DOHH2 (cell line): ENCODE data around the gene KRTAP12-4.

Experiments used
- CTCF ChIP-seq: fragments of 200-600 bp; sonication (generic); IDR thresholded peaks from one replicate; pipeline ENCODE4 v1.5.1; 2014; ENCODE audit warnings: antibody characterized with exemption, mild to moderate bottlenecking, low read depth, low read length; ENCODE audit not compliant: poor library complexity, severe bottlenecking
- EZH2phosphoT487 ChIP-seq: fragments of 200-600 bp; sonication (generic); IDR thresholded peaks from 2 replicates; pipeline ENCODE4 v1.6.1; 2017; ENCODE audit warnings: borderline replicate concordance, mild to moderate bottlenecking, antibody characterized with exemption, low read length, moderate library complexity, mixed read lengths

GRCh38 chr21:44614161-44614631, 40.3 kb downstream of the KRTAP12-4 start:
- TF ChIP-seq CTCF (no peak), EZH2phosphoT487 (no peak)
